ENCODE measurements around the gene SLC12A8.

DNA sequence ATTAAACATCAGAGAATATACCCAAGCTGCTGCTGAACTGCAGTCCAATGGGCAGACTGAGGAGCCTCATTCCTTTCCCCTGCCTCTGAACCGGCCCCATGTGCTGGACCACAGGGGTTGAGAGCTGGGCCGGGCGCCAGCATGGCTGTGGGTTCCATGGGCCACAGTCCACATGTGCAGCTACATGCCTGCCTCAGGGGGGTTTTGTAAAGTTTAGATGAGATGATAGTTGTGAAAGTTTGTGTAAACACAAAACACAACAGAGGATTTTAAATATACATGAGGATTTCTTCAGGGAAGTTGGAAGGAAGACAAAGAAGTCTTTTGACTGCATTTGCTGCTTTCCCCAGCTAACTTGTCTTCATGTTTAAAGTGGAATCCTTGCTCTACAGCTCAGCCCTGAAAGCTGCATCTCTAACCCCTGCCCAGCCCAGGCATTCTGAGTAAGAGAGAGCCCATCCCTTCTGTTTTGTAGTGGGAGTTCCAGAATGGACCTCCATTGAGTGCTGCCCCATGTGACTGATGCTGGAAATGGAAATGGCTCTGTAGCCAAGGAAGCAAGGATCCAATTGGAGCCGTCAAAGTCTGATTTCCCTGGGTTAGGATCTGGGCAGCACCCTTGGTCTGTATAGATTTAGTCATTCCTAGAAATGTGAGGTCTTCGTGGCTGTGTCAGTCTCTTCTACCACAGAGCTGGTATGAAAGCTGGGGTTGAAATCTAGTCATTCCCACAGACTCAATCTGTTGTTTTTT, 17.5 kb downstream of the SLC12A8 start:
- TF ChIP-seq CTCF (IDR thresholded peaks at IDR 0.05) (no peak), POLR2A (IDR thresholded peaks at IDR 0.05) (no peak), POLR2AphosphoS5 (IDR thresholded peaks at IDR 0.05) (no peak)

Measured in stomach (tissue), 4 donors.